Activated CD4-positive, alpha-beta T cell treated with anti-CD3 and anti-CD28 coated beads, Interleukin-2, Interleukin-4, amounts not matched to agents 100 ng/mL and 50 ng/mL, durations not matched to agents 16 hours and 8 hours (primary cell): ENCODE results near the gene ASGR2.
"Not testable (repeated sequence)": the region's sequence is repeated elsewhere in the genome, so short reads cannot be mapped to it uniquely, and the experiment has no call there.

Source experiments
- DNase-seq: peaks from one replicate; pipeline ENCODE4 v3.0.0-alpha.2; 2020; ENCODE audit warnings: low spot score

The ASGR2 gene

DNA sequence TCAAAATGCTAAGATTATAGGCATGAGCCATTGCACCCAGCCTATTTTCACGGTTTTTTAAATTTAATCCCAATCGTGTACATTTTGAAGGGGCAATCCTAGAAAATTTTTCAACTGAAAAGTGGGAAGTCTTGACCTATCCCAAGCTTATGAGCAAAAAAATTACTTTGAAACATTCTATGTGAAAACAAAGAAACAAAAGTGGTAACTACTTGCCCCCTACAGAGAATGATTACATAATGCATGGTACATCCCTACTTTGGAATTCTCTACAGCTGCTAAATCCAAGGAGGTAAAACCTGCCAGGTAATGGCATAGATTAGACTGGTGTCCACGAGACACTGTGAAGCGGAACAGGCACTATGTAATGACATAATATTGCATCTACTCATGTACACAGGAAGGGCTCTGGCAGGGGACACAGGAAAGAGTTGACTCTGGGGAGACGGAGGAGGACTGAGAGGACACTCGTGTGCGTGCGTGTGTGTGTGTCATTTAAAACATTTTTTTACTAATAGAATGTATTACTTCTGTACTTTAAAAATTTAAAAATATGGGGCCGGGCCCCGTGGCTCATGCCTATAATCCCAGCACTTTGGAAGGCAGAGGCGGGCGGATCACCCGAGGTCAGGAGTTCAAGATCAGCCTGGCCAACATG lies 15.7 kb downstream of the ASGR2 start:
- no peak for DNase-seq

DNA sequence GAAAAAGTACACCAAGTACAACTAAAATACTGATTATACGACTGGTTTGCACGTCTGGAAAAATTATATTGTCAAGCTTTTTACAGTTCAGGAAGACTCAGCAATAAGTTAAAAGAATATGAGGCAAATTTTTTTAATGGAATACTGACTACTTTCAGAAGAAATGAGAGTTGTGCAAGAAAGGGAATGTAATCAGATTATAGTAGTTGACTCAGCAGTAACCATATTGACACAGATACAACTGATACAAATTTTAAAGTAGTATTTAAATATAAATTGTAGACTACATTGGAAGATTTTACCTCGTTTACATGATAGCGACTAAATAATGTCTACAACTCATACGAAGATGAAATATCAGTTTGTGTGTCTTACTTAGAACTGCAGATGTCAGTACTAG lies 16.7 kb downstream of the ASGR2 start:
- DNase-seq: no peak

DNA sequence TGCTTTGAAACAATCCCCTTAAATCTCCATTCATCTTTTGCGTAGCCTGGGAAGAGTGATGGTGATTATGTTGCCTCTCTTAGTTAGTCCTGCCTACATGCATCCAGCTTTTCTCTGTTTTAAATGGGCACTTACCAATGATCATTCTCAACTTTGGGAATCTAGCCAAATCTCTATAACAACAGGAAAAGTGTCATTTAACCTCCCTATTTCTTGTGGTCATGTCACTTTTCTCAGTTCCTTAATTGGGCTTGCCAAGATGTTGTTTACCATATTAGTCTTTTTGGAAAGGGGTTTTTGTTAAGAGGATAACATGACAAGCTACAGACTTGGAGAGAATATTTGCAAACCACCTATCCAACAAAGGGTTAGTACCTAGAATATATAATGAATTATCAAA lies 19.0 kb downstream of the ASGR2 start:
- no peak for DNase-seq

GRCh38 chr17:7094652-7095019 lies 20.0 kb downstream of the ASGR2 start:
- no peak for DNase-seq

DNA sequence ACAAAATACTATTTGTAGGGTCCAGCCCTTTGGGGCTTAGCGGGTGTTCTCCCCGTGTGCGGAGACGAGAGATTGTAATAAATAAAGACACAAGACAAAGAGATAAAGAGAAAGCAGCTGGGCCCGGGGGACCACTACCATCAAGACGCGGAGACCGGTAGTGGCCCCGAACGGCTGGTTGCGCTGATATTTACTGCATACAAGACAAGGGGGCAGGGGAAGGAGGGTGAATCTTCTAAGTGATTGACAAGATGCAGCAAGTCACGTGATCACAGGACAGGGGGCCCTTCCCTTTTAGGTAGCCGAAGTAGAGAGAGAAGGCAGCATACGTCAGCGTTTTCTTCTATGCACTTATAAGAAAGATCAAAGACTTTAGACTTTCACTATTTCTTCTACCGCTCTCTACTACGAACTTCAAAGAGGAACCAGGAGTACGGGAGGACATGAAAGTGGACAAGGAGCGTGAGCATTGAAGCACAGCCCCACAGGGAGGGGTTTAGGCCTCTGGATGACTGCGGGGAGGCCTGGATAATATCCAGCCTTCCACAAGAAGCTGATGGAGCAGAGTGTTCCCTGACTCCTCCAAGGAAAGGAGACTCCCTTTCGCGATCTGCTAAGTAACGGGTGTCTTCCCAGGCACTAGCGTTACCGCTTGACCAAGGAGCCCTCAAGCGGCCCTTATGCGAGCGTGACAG lies 23.2 kb downstream of the ASGR2 start:
- not testable (repeated sequence) for DNase-seq

DNA sequence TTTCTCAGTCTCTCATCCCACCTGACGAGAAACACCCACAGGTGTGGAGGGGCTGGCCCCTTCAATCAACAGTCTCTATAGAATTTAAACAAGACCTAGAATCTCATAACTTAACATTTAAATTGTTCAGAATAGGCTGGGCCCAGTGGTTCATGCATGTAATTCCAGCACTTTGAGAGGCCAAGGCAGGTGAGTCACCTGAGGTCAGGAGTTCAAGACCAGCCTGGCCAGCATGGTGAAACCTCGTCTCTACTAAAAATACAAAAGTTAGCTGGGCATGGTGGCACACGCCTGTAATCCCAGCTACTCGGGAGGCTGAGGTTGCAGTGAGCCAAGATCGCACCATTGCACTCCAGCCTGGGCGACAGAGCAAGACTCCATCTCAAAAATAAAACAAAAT lies 25.1 kb downstream of the ASGR2 start:
- DNase-seq: not testable (repeated sequence)

DNA sequence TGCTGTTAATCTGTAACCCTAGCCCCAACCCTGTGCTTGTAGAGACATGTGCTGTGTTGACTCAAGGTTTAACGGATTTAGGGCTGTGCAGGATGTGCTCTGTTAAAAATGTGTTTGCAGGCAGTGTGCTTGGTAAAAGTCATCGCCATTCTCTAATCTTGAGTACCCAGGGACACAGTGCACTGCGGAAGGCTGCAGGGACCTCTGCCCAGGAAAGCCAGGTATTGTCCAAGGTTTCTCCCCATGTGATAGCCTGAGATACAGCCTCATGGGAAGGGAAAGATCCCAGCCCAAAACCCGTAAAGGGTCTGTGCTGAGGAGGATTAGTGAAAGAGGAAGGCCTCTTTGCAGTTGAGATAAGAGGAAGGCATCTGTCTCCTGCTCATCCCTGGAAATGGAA lies 26.2 kb downstream of the ASGR2 start:
- DNase-seq: not testable (repeated sequence)

- DNase-seq: no peak
Measured at GRCh38 chr17:7084088-7084487, 30.5 kb downstream of the ASGR2 start.

- no peak for DNase-seq
Measured at GRCh38 chr17:7083592-7083991, 31.0 kb downstream of the ASGR2 start.

DNA sequence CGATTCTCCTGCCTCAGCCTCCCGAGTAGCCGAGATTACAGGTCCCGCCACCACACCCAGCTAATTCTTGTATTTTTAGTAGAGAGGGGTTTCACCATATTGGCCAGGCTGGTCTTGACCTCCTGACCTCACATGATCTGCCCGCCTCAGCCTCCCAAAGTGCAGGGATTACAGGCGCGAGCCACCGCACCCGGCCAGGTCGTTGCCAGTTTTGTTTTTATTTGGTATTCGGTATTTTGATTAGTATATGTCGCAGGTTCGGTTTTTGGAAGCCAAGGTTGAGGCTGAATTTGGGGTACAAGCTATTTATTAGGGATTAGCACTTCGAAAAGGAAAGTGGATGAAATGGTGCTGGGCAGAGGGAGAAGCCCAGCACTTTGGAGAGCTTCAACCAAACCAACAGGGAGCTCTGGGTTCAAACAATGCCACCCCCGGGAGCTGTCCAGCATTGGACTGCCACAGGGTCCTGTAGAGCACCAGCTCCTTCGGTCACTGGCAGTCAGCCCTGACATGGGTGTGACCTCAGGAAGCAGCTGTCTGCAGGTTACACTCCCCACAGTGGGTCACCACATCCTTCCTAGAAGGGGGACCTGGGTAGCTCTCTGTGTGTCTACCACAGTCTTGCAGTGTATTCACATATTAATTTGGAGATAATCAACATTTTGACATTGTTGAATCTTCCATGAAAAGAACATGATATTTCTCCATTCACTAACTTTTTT lies 33.1 kb downstream of the ASGR2 start:
- DNase-seq: no peak

- DNase-seq: no peak
Measured at GRCh38 chr17:7080456-7081041, 34.1 kb downstream of the ASGR2 start.

DNA sequence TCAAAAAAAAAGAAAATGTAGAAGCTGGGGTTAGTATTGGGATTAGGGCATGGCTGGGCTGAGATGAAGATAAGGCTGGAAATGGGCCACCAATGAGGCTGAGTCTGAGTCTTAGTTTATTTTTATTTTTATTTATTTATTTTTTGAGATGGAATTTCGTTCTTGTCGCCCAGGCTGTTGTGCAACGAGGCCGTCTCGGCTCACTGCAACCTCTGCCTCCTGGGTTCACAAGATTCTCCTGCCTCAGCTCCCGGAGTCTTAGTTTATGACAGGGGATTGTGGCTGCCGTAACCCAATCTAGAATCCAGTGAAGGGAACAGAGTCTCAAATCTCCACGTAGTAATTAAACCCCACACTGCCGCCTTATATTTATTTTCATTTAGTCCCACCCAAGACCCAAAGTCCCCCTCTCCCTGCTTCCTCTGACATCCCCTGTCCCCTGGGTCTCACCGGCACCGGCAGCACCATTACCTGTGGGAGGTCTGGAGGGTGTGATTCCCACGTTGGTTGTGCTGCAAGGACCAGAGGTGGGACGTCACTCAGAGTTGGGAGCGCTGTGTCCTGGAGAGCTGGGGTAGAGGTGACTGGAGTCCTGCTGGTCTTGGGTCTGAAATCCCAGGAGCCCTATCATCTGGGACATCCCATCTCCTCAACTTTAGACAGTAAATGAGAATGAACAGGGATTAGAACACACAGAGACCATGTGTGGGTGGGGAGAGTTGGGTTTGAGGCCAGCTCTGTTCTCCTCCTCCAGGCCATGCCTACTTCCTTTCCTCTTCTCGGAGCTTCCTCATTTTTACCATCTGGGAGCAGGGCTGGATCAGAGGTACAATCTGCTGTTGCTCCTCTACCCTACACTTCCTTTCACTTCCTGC lies 34.8 kb downstream of the ASGR2 start, which contains the start of gene CLEC10A:
CLEC10A (minus strand) TSS at position 671 of the 875 bp plus-strand sequence. CDS start 1,439 bp downstream, outside the sequence.
- DNase-seq: no peak

GRCh38 chr17:7078711-7079110 lies 35.9 kb downstream of the ASGR2 start:
- no peak for DNase-seq

DNA sequence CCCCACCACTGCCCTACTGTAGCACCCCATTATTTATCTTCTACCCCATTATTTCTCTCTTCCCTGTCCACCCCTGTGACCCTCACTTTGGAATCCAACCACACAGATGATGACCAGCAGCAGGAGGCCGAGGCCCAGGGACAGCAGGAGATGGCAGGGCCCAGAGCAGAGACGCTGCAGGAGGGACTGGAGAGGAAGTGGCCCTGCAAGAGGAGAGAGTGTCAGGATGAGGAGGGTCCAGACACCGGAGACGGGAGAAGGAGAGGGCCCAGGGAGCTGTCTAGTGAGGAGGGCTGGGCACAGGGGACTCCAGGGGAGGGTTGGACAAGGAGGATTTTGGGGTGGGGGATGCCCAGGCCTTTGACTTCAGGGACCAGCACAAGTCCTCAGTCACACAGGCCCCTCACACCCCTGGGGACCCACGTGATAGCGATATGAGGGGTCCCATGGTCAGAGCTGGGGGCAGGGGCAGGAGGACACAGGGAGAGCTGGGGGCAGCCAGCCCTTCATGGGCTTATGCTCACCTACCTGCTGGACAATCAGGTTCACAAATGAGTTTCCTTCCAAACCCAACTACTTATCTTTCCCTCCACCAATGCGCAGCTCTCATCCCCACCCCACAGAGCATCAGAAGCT lies 36.6 kb downstream of the ASGR2 start:
- no peak for DNase-seq

DNA sequence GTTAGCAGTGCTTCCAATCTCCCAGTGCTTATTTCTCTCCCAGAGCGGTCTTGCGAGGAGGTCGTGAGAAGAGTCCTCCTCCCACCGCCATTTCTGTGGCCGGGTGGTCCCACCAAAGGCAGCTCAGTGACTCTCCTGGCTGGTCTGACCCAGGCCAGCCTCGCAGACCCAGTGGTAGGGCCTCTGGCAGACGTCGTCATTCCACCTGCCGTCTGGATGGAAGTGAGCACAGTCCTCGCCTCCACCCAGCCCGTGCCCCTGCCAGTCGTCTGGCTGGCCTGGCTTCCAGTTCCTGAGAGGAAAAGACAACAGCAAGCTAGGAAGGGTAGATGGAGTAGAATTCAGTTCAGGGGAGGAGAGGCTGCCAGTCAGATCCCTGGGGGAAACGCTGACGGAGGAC lies 39.7 kb downstream of the ASGR2 start:
- no peak for DNase-seq

- DNase-seq: no peak
Measured at GRCh38 chr17:7072406-7072805, 42.2 kb downstream of the ASGR2 start.

DNA sequence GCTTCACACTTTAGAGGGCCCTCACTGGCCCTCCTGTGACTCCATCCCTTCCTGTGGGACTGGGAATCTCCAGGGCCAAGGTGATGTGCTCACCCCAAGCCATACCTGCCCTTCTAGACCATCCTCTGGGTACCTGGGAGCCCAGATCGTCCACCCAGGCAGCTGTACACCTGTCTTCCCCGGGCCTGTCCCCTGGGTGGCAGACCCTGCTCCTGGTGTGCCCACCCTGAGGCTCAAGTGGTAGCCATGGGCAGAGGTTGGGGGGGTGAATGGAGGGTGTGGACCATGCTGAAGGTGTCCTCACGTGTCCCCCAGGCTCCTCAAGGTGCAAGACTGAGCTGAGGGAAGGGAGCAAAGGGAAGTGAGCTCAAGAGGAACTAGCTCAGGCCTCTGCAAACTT lies 43.9 kb downstream of the ASGR2 start:
- DNase-seq: no peak

DNA sequence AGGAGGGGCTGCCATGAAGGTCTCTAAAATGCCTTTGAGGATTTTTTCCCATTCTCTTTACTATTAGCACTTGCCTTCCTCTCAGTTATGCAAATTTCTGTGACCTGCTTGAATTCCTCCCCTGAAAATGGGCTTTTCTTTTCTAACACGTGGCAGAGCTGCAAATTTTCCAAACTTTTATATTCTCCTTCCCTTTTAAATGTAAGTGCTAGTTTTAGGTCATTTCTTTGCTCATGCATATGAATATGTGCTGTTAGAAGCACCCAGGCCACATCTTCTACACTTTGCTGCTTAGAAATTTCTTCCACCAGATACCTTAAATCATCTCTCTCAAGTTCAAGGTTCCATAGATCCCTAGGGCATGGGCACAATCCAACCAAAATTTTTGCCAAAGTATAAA lies 46.4 kb downstream of the ASGR2 start:
- DNase-seq: no peak

GRCh38 chr17:7067198-7067597 lies 47.4 kb downstream of the ASGR2 start:
- no peak for DNase-seq

DNA sequence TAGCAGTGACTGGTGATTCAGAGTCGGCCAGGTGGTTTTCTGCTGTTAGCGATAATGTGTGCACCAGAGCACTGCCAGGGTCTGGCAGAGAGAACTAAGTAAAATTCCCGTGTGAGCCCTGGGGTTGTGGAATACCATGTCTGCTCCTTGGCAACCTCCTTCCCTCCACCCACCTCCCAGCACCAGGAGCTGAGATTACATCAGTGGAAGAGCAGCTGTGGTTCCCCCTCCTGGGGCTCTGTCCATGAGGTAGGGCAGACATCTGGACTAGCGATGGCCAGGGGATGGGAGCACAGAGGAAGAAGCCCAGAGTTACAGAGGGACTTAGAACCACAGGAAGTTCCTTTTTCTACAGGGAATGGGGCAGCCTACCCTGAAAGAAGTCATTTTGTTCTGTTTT lies 50.4 kb downstream of the ASGR2 start:
- DNase-seq: no peak

DNA sequence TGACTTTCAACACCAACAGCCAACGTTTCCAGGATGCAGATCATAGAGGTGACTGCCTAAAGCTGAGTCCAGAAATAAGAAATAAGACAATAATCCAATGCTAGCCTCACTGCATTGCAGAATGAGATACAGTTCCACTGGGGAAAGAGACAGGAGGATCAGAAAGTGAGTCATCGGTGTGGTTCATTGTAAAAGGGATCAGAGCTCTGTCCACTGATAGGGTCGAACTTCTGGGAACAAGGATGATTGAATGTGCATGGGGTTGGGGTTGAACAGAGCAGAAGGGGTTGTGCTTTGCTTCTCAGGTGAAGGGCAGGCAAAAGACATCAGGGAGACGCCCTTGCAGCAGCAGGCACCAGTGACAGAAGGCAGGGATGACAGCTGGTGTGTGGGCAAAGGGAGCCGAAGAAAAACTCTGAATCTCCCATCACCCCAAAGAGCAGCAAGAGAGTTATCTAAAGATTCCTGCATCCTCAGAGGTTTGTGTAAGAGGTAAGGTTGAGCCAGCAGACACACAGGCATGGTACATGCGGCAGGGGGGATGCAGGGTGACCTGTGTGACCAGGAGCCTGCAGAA lies 51.0 kb downstream of the ASGR2 start:
- DNase-seq: no peak
